Mucosa of descending colon (tissue), 3 donors: Measurements from ENCODE around the gene POC1A. TPM values are rescaled to one million over a fixed set of nuclear protein-coding genes. Genes with fewer than 3 reads are reported as not detected.

ENCODE experiments used
- ATAC-seq: fragments of 200-7000 bp; cut with Tn5 transposase; one replicate; pipeline ENCODE4 v1.9.1; 2020; ENCODE audit warnings: mild to moderate bottlenecking, moderate library complexity
- DNase-seq, 3 donors: peaks; one replicate each; pipeline ENCODE4 v3.0.0-alpha.2; 2020
- H3K36me3 ChIP-seq: fragments of 200-600 bp; one replicate; pipeline ENCODE4 v1.8.0; 2021; ENCODE audit warnings: low read depth, mild to moderate bottlenecking
- H3K4me1 ChIP-seq: fragments of 200-600 bp; one replicate; pipeline ENCODE4 v1.8.0; 2021; ENCODE audit warnings: low read depth, mild to moderate bottlenecking
- H3K4me3 ChIP-seq: fragments of 200-600 bp; one replicate; pipeline ENCODE4 v1.8.0; 2021; ENCODE audit warnings: mild to moderate bottlenecking
- H3K9me3 ChIP-seq: fragments of 200-600 bp; one replicate; pipeline ENCODE4 v1.8.0; 2021; ENCODE audit warnings: mild to moderate bottlenecking
- CTCF ChIP-seq: fragments of 200-600 bp; IDR thresholded peaks from one replicate; pipeline ENCODE4 v1.8.0; 2022; ENCODE audit warnings: antibody characterized with exemption, mild to moderate bottlenecking
- intact Hi-C, 2 donors: fragments of 100-400 bp; cut with DNase I in 1 of 2; cut with micrococcal nuclease in 1 of 2; formaldehyde crosslinking; loops; one replicate each; pipeline versions ENCODE4 v1.11.0 to v1.11.1; 2022; cut with DNase I, micrococcal nuclease
- total RNA-seq, 3 donors: library from RNA; stranded (reverse); fragmentation: NEBNext Ultra II Directional in 2 of 3; extraction: Animal tissue kit (Norgen Biotek cat#: 25700) in 2 of 3; gene quantifications; one replicate each; pipeline versions ENCODE4 v1.2.1 to v1.2.4, GENCODE V29; 2021 to 2023
- donor health status: DM: no; HTN: no; CAD: no; lungs with moderate emphysema.
- donor health status: DM: no; HTN: no; CAD: no.
- donor health status: DM: no; HTN: yes; CAD: no.

The POC1A gene
- total RNA-seq, 3 donors from 2014 or later = 2.9 to 12.1 (median 7.7) TPM

- no peak for TF ChIP-seq CTCF
- no peak for ATAC-seq
- peak in 2 of 3 donors; percentile 12 to 29 for DNase-seq
- no peaks in the 10 kb centered on the region for H3K36me3 ChIP-seq
- no peaks in the 10 kb centered on the region for H3K4me1 ChIP-seq
- H3K4me3 ChIP-seq = no peak overlapping the region
- H3K9me3 ChIP-seq = no peaks in the 10 kb centered on the region
- intact Hi-C loops = no loop called here
These were observed 69.1 kb downstream of the POC1A start for GRCh38 chr3:52084954-52085680.

- intact Hi-C loops = no loop called here
- Histone ChIP-seq H3K36me3 (no peaks in the 10 kb centered on the region), H3K4me1 (no peaks in the 10 kb centered on the region), H3K9me3 (no peaks in the 10 kb centered on the region), H3K4me3 (no peak overlapping the region)
- no peak for ATAC-seq
- peak in 1 of 3 donors; percentile 19 for DNase-seq
- TF ChIP-seq CTCF = no peak
These were observed 69.8 kb downstream of the POC1A start for GRCh38 chr3:52084216-52084945.

- DNase-seq = peak in 1 of 3 donors; percentile 25
- no peak for TF ChIP-seq CTCF
- ATAC-seq = no peak
- Histone ChIP-seq H3K36me3 (no peaks in the 10 kb centered on the region), H3K4me1 (no peaks in the 10 kb centered on the region), H3K4me3 (no peak overlapping the region), H3K9me3 (no peaks in the 10 kb centered on the region)
- intact Hi-C loops = no loop called here
These were observed 70.6 kb downstream of the POC1A start for GRCh38 chr3:52083556-52084087.

- no peak for TF ChIP-seq CTCF
- no peaks in the 10 kb centered on the region for H3K4me1 ChIP-seq
- ATAC-seq (no peak), DNase-seq (peak in 1 of 3 donors; percentile 8)
- H3K36me3 ChIP-seq = no peaks in the 10 kb centered on the region
- H3K4me3 ChIP-seq = no peak overlapping the region
- H3K9me3 ChIP-seq = no peaks in the 10 kb centered on the region
- intact Hi-C loops = no loop called here
These were observed 71.3 kb downstream of the POC1A start for GRCh38 chr3:52082951-52083350.

GRCh38 chr3:52080830-52081719 lies 73.1 kb downstream of the POC1A start:
- ATAC-seq (peak; percentile 38), DNase-seq (peak in 1 of 3 donors; percentile 24)
- Histone ChIP-seq H3K36me3 (no peaks in the 10 kb centered on the region), H3K9me3 (no peaks in the 10 kb centered on the region), H3K4me1 (no peaks in the 10 kb centered on the region), H3K4me3 (no peak overlapping the region)
- intact Hi-C loops = no loop called here
- TF ChIP-seq CTCF = no peak
